ENCODE measurements around the gene GABRG3. TPM values are rescaled to one million over a fixed set of nuclear protein-coding genes. Genes with fewer than 3 reads are reported as not detected.

The GABRG3 gene
- total and polyA plus RNA-seq, 2 donors (not counting 3 experiments of a cell fraction or from before 2014, with no cell fraction given), result not detected

- TF ChIP-seq CTCF (IDR thresholded peaks at IDR 0.05; ENCODE audit: extremely low read depth in 1 of 2, insufficient read depth in 1 of 2, low read depth in 1 of 2, low read length in 2 of 2) (no peak), FOS (IDR thresholded peaks at IDR 0.05; ENCODE audit: borderline replicate concordance, insufficient read depth, low read length) (no peak), MAX (IDR thresholded peaks at IDR 0.05; ENCODE audit: insufficient read depth, insufficient read length) (no peak), JUN (IDR thresholded peaks at IDR 0.05; ENCODE audit: borderline replicate concordance, insufficient read depth, insufficient read length, low read depth) (no peak), EZH2 (IDR thresholded peaks at IDR 0.05; ENCODE audit: borderline replicate concordance, low read depth, low read length, severe bottlenecking) (no peak), POLR2AphosphoS5 (IDR thresholded peaks at IDR 0.05; ENCODE audit: insufficient read depth, low read depth, low read length) (no peak), POLR2A (IDR thresholded peaks at IDR 0.05; ENCODE audit: low read depth, low read length) (no peak), GATA2 (IDR thresholded peaks at IDR 0.05; ENCODE audit: insufficient read depth, insufficient read length, low read depth, low read length) (no peak), MYC (IDR thresholded peaks at IDR 0.05; ENCODE audit: low read depth, low read length) (no peak)
- H3K4me2 ChIP-seq (ENCODE audit: insufficient read depth, low read length), result no peak overlapping the region
- no TSS peak for BruUV-seq (replicated peaks)
- H3K36me3 ChIP-seq (ENCODE audit: control insufficient read depth in 2 of 2, extremely low read depth in 1 of 2, insufficient read depth in 2 of 2, low read length in 2 of 2), result no peaks in the 10 kb centered on the region
- H3K4me3 ChIP-seq (replicated peaks in 1 of 3; ENCODE audit: insufficient read depth in 1 of 3, low read depth in 1 of 3, low read length in 3 of 3), result no peak overlapping the region
- no peak for DNase-seq (ENCODE audit: low read depth, low spot score)
- H3K27me3 ChIP-seq (ENCODE audit: control insufficient read depth in 2 of 2, insufficient read depth in 2 of 2, low read length in 2 of 2), result no peaks in the 10 kb centered on the region
- FAIRE-seq, result no peak
- no peaks in the 10 kb centered on the region for H4K20me1 ChIP-seq (replicated peaks; ENCODE audit: control insufficient read depth, extremely low read depth, insufficient read depth, low read length)
- H3K4me1 ChIP-seq (ENCODE audit: control insufficient read depth, extremely low read depth, insufficient read depth, low read length), result no peaks in the 10 kb centered on the region
- H3K9me1 ChIP-seq (replicated peaks; ENCODE audit: control insufficient read depth, extremely low read depth, insufficient read depth, low read length), result no peaks in the 10 kb centered on the region
- ChIA-PET POLR2A (no interaction called here), CTCF (no interaction called here)
- H3K9ac ChIP-seq (replicated peaks; ENCODE audit: extremely low read depth, insufficient read depth, low read length), result no peak overlapping the region
- H2AFZ ChIP-seq (ENCODE audit: low read depth, low read length), result no peak overlapping the region
- peaks cover 8% of the 10 kb centered on the region for H3K9me3 ChIP-seq (replicated peaks; ENCODE audit: control insufficient read depth, insufficient read depth, low read length)
- dilution Hi-C loops (cut with MboI; ENCODE audit: extremely low pct_ligation_motif_present, low sequenced_read_pairs) (no loop called here), intact Hi-C loops (cut with micrococcal nuclease) (no loop called here)
- no peaks in the 10 kb centered on the region for H3K79me2 ChIP-seq (ENCODE audit: control insufficient read depth, insufficient read depth, low read length)
- H3K27ac ChIP-seq (ENCODE audit: insufficient read depth, low read depth, low read length), result no peak overlapping the region
These were observed 195.9 kb downstream of the GABRG3 start for GRCh38 chr15:27166917-27167316.

Data from endothelial cell of umbilical vein (primary cell).